PFSK-1 (cell line): Measurements from ENCODE around the gene AASDH.

Experiments
- POLR2AphosphoS5 ChIP-seq: IDR thresholded peaks from 2 replicates; pipeline ENCODE4 v1.6.1; 2012; ENCODE audit warnings: low read depth, mild to moderate bottlenecking, control low read depth, low read length, moderate library complexity
- TAF1 ChIP-seq: IDR thresholded peaks from 2 replicates; pipeline ENCODE4 v1.6.1; 2012; ENCODE audit warnings: low read length, control low read depth, borderline replicate concordance; ENCODE audit not compliant: insufficient read depth
- TF ChIP-seq, protein P1 (sequence below), 2 experiments: IDR thresholded peaks; 2 replicates each; pipeline versions ENCODE4 v1.6.1 to v1.8.0; 2011 to 2012; ENCODE audit warnings: low read depth in 2 of 2, low read length in 2 of 2, control low read depth in 1 of 2, inconsistent platforms in 1 of 2, mild to moderate bottlenecking in 1 of 2, moderate library complexity in 1 of 2; ENCODE audit not compliant: insufficient read depth in 1 of 2

GRCh38 chr4:56326363-56326762 is 60.9 kb downstream of the AASDH start:
- TF ChIP-seq POLR2AphosphoS5: no peak
- TF ChIP-seq, protein P1, sequence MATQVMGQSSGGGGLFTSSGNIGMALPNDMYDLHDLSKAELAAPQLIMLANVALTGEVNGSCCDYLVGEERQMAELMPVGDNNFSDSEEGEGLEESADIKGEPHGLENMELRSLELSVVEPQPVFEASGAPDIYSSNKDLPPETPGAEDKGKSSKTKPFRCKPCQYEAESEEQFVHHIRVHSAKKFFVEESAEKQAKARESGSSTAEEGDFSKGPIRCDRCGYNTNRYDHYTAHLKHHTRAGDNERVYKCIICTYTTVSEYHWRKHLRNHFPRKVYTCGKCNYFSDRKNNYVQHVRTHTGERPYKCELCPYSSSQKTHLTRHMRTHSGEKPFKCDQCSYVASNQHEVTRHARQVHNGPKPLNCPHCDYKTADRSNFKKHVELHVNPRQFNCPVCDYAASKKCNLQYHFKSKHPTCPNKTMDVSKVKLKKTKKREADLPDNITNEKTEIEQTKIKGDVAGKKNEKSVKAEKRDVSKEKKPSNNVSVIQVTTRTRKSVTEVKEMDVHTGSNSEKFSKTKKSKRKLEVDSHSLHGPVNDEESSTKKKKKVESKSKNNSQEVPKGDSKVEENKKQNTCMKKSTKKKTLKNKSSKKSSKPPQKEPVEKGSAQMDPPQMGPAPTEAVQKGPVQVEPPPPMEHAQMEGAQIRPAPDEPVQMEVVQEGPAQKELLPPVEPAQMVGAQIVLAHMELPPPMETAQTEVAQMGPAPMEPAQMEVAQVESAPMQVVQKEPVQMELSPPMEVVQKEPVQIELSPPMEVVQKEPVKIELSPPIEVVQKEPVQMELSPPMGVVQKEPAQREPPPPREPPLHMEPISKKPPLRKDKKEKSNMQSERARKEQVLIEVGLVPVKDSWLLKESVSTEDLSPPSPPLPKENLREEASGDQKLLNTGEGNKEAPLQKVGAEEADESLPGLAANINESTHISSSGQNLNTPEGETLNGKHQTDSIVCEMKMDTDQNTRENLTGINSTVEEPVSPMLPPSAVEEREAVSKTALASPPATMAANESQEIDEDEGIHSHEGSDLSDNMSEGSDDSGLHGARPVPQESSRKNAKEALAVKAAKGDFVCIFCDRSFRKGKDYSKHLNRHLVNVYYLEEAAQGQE (IDR thresholded peaks at IDR 0.05; ENCODE audit: insufficient read depth in 1 of 2, low read depth in 2 of 2, low read length in 2 of 2): no peak
- TF ChIP-seq TAF1: no peak
